ENCODE measurements around the gene TBX10. TPM values are rescaled to one million over a fixed set of nuclear protein-coding genes. Genes with fewer than 3 reads are reported as not detected.

The TBX10 gene
- total RNA-seq, 3 donors from 2014 or later (not counting 1 experiment from before 2014, with no cell fraction given) = not detected

GRCh38 chr11:67666676-67667489 lies 27.3 kb upstream of the TBX10 start:
- DNase-seq = no peak
- H3K36me3 ChIP-seq (ENCODE audit: control insufficient read depth, insufficient read depth, low read length) = no peaks in the 10 kb centered on the region
- TF ChIP-seq CTCF (IDR thresholded peaks at IDR 0.05) = no peak
- ATAC-seq = no peak
- peaks cover 7% of the 10 kb centered on the region for H3K4me1 ChIP-seq (ENCODE audit: control insufficient read depth, insufficient read depth, low read length)
- H3K9me3 ChIP-seq (ENCODE audit: control insufficient read depth, insufficient read depth, low read length) = no peaks in the 10 kb centered on the region
- Mint-ChIP-seq H3K4me1 (no peaks in the 10 kb centered on the region), H3K36me3 (no peaks in the 10 kb centered on the region), H3K4me3 (no peak overlapping the region), H3K9me3 (no peaks in the 10 kb centered on the region), H3K27me3 (ENCODE audit: low read depth in 2 of 2) (no peaks in the 10 kb centered on the region), H3K27ac (no peak overlapping the region)
- intact Hi-C loops (cut with micrococcal nuclease) = no loop called here
- no peaks in the 10 kb centered on the region for H3K27me3 ChIP-seq (ENCODE audit: control insufficient read depth, insufficient read depth, low read length)
- H3K4me3 ChIP-seq (ENCODE audit: low read length) = no peak overlapping the region
- no peak overlapping the region for H3K27ac ChIP-seq (ENCODE audit: low read length)
- WGBS (ENCODE audit: insufficient coverage) = 77% methylated on average over 20 of the region's 20 CpGs

GRCh38 chr11:67666303-67666645 lies 26.7 kb upstream of the TBX10 start:
- H3K27ac Mint-ChIP-seq = no peak overlapping the region
- Histone ChIP-seq H3K9me3 (ENCODE audit: control insufficient read depth, insufficient read depth, low read length) (no peaks in the 10 kb centered on the region), H3K4me1 (ENCODE audit: control insufficient read depth, insufficient read depth, low read length) (peaks cover 7% of the 10 kb centered on the region), H3K27me3 (ENCODE audit: control insufficient read depth, insufficient read depth, low read length) (no peaks in the 10 kb centered on the region), H3K4me3 (ENCODE audit: low read length) (no peak overlapping the region), H3K27ac (ENCODE audit: low read length) (no peak overlapping the region), H3K36me3 (ENCODE audit: control insufficient read depth, insufficient read depth, low read length) (no peaks in the 10 kb centered on the region)
- H3K4me3 Mint-ChIP-seq = no peak overlapping the region
- no peaks in the 10 kb centered on the region for H3K4me1 Mint-ChIP-seq
- WGBS (ENCODE audit: insufficient coverage) = 88% methylated on average over 11 of the region's 11 CpGs
- H3K27me3 Mint-ChIP-seq (ENCODE audit: low read depth in 2 of 2) = peaks cover 0 to under 1% of the 10 kb centered on the region in 2 donors
- no peak for ATAC-seq
- intact Hi-C loops (cut with micrococcal nuclease) = no loop called here
- DNase-seq = no peak
- H3K9me3 Mint-ChIP-seq = no peaks in the 10 kb centered on the region
- H3K36me3 Mint-ChIP-seq = no peaks in the 10 kb centered on the region
- TF ChIP-seq CTCF (IDR thresholded peaks at IDR 0.05) = no peak

GRCh38 chr11:67665541-67666302 lies 26.2 kb upstream of the TBX10 start:
- H3K36me3 Mint-ChIP-seq = no peaks in the 10 kb centered on the region
- ATAC-seq = no peak
- Histone ChIP-seq H3K9me3 (ENCODE audit: control insufficient read depth, insufficient read depth, low read length) (no peaks in the 10 kb centered on the region), H3K4me3 (ENCODE audit: low read length) (no peak overlapping the region), H3K27me3 (ENCODE audit: control insufficient read depth, insufficient read depth, low read length) (no peaks in the 10 kb centered on the region), H3K36me3 (ENCODE audit: control insufficient read depth, insufficient read depth, low read length) (no peaks in the 10 kb centered on the region), H3K4me1 (ENCODE audit: control insufficient read depth, insufficient read depth, low read length) (peaks cover 7% of the 10 kb centered on the region), H3K27ac (ENCODE audit: low read length) (no peak overlapping the region)
- 80% methylated on average over 24 of the region's 24 CpGs for WGBS (ENCODE audit: insufficient coverage)
- peaks cover 0 to 5% of the 10 kb centered on the region in 2 donors for H3K27me3 Mint-ChIP-seq (ENCODE audit: low read depth in 2 of 2)
- TF ChIP-seq CTCF (IDR thresholded peaks at IDR 0.05) = no peak
- H3K9me3 Mint-ChIP-seq = no peaks in the 10 kb centered on the region
- no peak overlapping the region for H3K4me3 Mint-ChIP-seq
- no peak for DNase-seq
- no peak overlapping the region for H3K27ac Mint-ChIP-seq
- intact Hi-C loops (cut with micrococcal nuclease) = no loop called here
- H3K4me1 Mint-ChIP-seq = no peaks in the 10 kb centered on the region

All from natural killer cell (primary cell).